ENCODE data around the gene SPACA9. TPM values are rescaled to one million over a fixed set of nuclear protein-coding genes. Genes with fewer than 3 reads are reported as not detected.

SPACA9 gene
- total RNA-seq, 4 donors from 2014 or later, result 1.00 to 9.0 (median 1.7) TPM

- H3K27ac ChIP-seq, result no peak overlapping the region
- in situ Hi-C loops (cut with MboI; ENCODE audit: low pct_ligation_motif_present in 1 of 4, low pct_unique_long_range_greater_than_20kb in 1 of 4, low sequenced_read_pairs in 3 of 4) (no loop called here), intact Hi-C loops (cut with DNase I; ENCODE audit: low total_unique reads) (no loop called here)
- H3K4me1 ChIP-seq, result no peaks in the 10 kb centered on the region
- DNase-seq, result no peak
- 91 to 100% methylated on average over 6 of the region's 6 CpGs for WGBS, 2 donors (ENCODE audit: low coverage in 1 of 2)
- TF ChIP-seq POLR2A (IDR thresholded peaks at IDR 0.05) (no peak), EP300 (IDR thresholded peaks at IDR 0.05; ENCODE audit: low read depth) (no peak), POLR2AphosphoS5 (IDR thresholded peaks at IDR 0.05) (no peak), CTCF (IDR thresholded peaks at IDR 0.05) (no peak)
- H3K4me3 ChIP-seq, result no peak overlapping the region
- peaks cover 0 to 62% (median 31%) of the 10 kb centered on the region in 4 donors for H3K36me3 ChIP-seq
- H3K9me3 ChIP-seq, result no peaks in the 10 kb centered on the region
- no peaks in the 10 kb centered on the region for H3K27me3 ChIP-seq
Observed at GRCh38 chr9:132914924-132915323, 36.2 kb downstream of the SPACA9 start.

GRCh38 chr9:132919614-132920268, 41.0 kb downstream of the SPACA9 start:
- intact Hi-C loops (cut with DNase I; ENCODE audit: low total_unique reads) (no loop called here), in situ Hi-C loops (cut with MboI; ENCODE audit: low pct_ligation_motif_present in 1 of 4, low pct_unique_long_range_greater_than_20kb in 1 of 4, low sequenced_read_pairs in 3 of 4) (no loop called here)
- 89 to 100% methylated on average over 2 to 7 of the region's 7 CpGs for WGBS, 2 donors (ENCODE audit: low coverage in 1 of 2)
- Histone ChIP-seq H3K4me3 (no peak overlapping the region), H3K9me3 (no peaks in the 10 kb centered on the region), H3K27ac (no peak overlapping the region), H3K27me3 (no peaks in the 10 kb centered on the region), H3K36me3 (peaks cover 0 to 84% (median 42%) of the 10 kb centered on the region in 4 donors), H3K4me1 (no peaks in the 10 kb centered on the region)
- no peak for TF ChIP-seq POLR2A (IDR thresholded peaks at IDR 0.05)
- no peak for TF ChIP-seq EP300 (IDR thresholded peaks at IDR 0.05; ENCODE audit: low read depth)
- no peak for TF ChIP-seq POLR2AphosphoS5 (IDR thresholded peaks at IDR 0.05)
- no peak for TF ChIP-seq CTCF (IDR thresholded peaks at IDR 0.05)
- no peak for DNase-seq

- no peak overlapping the region for H3K4me3 ChIP-seq
- TF ChIP-seq CTCF (IDR thresholded peaks at IDR 0.05) (no peak), EP300 (IDR thresholded peaks at IDR 0.05; ENCODE audit: low read depth) (no peak), POLR2A (IDR thresholded peaks at IDR 0.05) (no peak), POLR2AphosphoS5 (IDR thresholded peaks at IDR 0.05) (no peak)
- H3K36me3 ChIP-seq, result peaks cover 0 to 94% (median 39%) of the 10 kb centered on the region in 4 donors
- H3K9me3 ChIP-seq, result no peaks in the 10 kb centered on the region
- H3K27ac ChIP-seq, result no peak overlapping the region
- in situ Hi-C loops (cut with MboI; ENCODE audit: low pct_ligation_motif_present in 1 of 4, low pct_unique_long_range_greater_than_20kb in 1 of 4, low sequenced_read_pairs in 3 of 4), result no loop called here
- 62 to 75% methylated on average over 8 to 9 of the region's 9 CpGs for WGBS, 2 donors (ENCODE audit: low coverage in 1 of 2)
- no peak for DNase-seq
- H3K4me1 ChIP-seq, result no peaks in the 10 kb centered on the region
- intact Hi-C loops (cut with DNase I; ENCODE audit: low total_unique reads), result no loop called here
- no peaks in the 10 kb centered on the region for H3K27me3 ChIP-seq
Observed at GRCh38 chr9:132923346-132923902, 44.7 kb downstream of the SPACA9 start.

- no peaks in the 10 kb centered on the region for H3K4me1 ChIP-seq
- H3K27me3 ChIP-seq, result no peaks in the 10 kb centered on the region
- H3K9me3 ChIP-seq, result no peaks in the 10 kb centered on the region
- intact Hi-C loops (cut with DNase I; ENCODE audit: low total_unique reads), result no loop called here
- H3K27ac ChIP-seq, result peak overlapping the region in 1 of 4 donors; percentile 5
- no peak for TF ChIP-seq CTCF (IDR thresholded peaks at IDR 0.05)
- no peak for DNase-seq
- H3K4me3 ChIP-seq, result no peak overlapping the region
- in situ Hi-C loops (cut with MboI; ENCODE audit: low pct_ligation_motif_present in 1 of 4, low pct_unique_long_range_greater_than_20kb in 1 of 4, low sequenced_read_pairs in 3 of 4), result no loop called here
- peaks cover 0 to 57% (median 22%) of the 10 kb centered on the region in 4 donors for H3K36me3 ChIP-seq
- 43 to 64% methylated on average over 6 to 7 of the region's 7 CpGs for WGBS, 2 donors (ENCODE audit: low coverage in 1 of 2)
Observed at GRCh38 chr9:132927704-132928103, 49.0 kb downstream of the SPACA9 start.

Data from transverse colon (tissue), 4 donors.